Transverse colon (tissue), 4 donors: Measurements from ENCODE around the gene PCDH8. TPM values are rescaled to one million over a fixed set of nuclear protein-coding genes. Genes with fewer than 3 reads are reported as not detected.

ENCODE experiments used
- DNase-seq: peaks from one replicate; pipeline ENCODE4 v3.0.0-alpha.2; 2019
- H3K27ac ChIP-seq, 4 donors: fragments of 200-600 bp; sonication (generic); 2 replicates each; pipeline ENCODE4 v1.5.1; 2016 to 2018; ENCODE audit warnings: inconsistent platforms in 4 of 4
- H3K27me3 ChIP-seq: fragments of 200-600 bp; sonication (generic); 2 replicates; pipeline ENCODE4 v1.5.1; 2017; ENCODE audit warnings: inconsistent platforms
- H3K36me3 ChIP-seq, 4 donors: fragments of 200-600 bp; sonication (generic); 2 replicates each; pipeline ENCODE4 v1.5.1; 2017 to 2019; ENCODE audit warnings: inconsistent platforms in 4 of 4
- H3K4me1 ChIP-seq, 4 donors: fragments of 200-600 bp; sonication (generic); 2 replicates each; pipeline ENCODE4 v1.5.1; 2017 to 2020; ENCODE audit warnings: inconsistent platforms in 4 of 4
- H3K4me3 ChIP-seq, 4 donors: fragments of 200-600 bp; sonication (generic); 1 replicate in 1 of 4; 2 replicates in 3 of 4; pipeline versions ENCODE4 v1.5.1 to v1.6.1; 2017 to 2019; ENCODE audit warnings: inconsistent platforms in 4 of 4
- H3K9me3 ChIP-seq, 2 donors: fragments of 200-600 bp; sonication (generic); 2 replicates each; pipeline ENCODE4 v1.5.1; 2017 to 2019; ENCODE audit warnings: inconsistent platforms in 2 of 2
- EP300 ChIP-seq: sonication (generic); formaldehyde crosslinking; IDR thresholded peaks from one replicate; pipeline ENCODE4 v1.6.1; 2017; ENCODE audit warnings: antibody characterized with exemption, low read depth
- POLR2A ChIP-seq: fragments of 450-650 bp; IDR thresholded peaks from one replicate; pipeline ENCODE4 v1.6.1; 2016; ENCODE audit warnings: antibody characterized with exemption, mild to moderate bottlenecking, moderate library complexity
- POLR2AphosphoS5 ChIP-seq, 3 donors: sonication (generic); formaldehyde crosslinking; IDR thresholded peaks; one replicate each; pipeline ENCODE4 v1.6.1; 2016; ENCODE audit warnings: antibody characterized with exemption in 3 of 3
- WGBS, 2 donors: methylation state at CpG; one replicate each; pipeline ENCODE4 v1.1.5; 2018; ENCODE audit warnings: low coverage in 1 of 2; 5-methylcytosine and 5-hydroxymethylcytosine counted together
- in situ Hi-C, 4 donors: fragments of 200-750 bp; cut with MboI; loops; one replicate each; pipeline versions ENCODE4 v1.15.0 to v1.15.1; 2017; ENCODE audit warnings: low sequenced_read_pairs in 3 of 4, low pct_ligation_motif_present in 1 of 4, low pct_unique_long_range_greater_than_20kb in 1 of 4
- intact Hi-C: fragments of 100-400 bp; cut with DNase I; formaldehyde crosslinking; loops from one replicate; pipeline ENCODE4 v1.15.1; 2023; ENCODE audit warnings: low total_unique reads
- total RNA-seq, 4 donors: library from RNA; depleted of rRNA; stranded (reverse); fragments of >200 nt; gene quantifications; one replicate each; pipeline ENCODE4 v1.1.0, GENCODE V29; 2016
- TF ChIP-seq, protein P1 (sequence below), 5 experiments: fragments of 200-600 bp in 3 of 5; fragments of 450-650 bp in 2 of 5; sonication (generic) in 3 of 5; IDR thresholded peaks; 1 replicate in 2 of 5; 2 replicates in 3 of 5; pipeline ENCODE4 v1.5.1; 2016 to 2017; ENCODE audit warnings: antibody characterized with exemption in 5 of 5, inconsistent platforms in 3 of 5, mild to moderate bottlenecking in 2 of 5, moderate library complexity in 1 of 5

The PCDH8 gene
- total RNA-seq, 4 donors from 2014 or later: 1.9 to 4.9 TPM; not detected in 2

GRCh38 chr13:52864941-52865340 is 16.5 kb upstream of the PCDH8 start:
- H3K36me3 ChIP-seq: no peaks in the 10 kb centered on the region
- no peaks in the 10 kb centered on the region for H3K27me3 ChIP-seq
- DNase-seq: no peak
- no peaks in the 10 kb centered on the region for H3K4me1 ChIP-seq
- TF ChIP-seq POLR2AphosphoS5 (IDR thresholded peaks at IDR 0.05) (no peak), EP300 (no peak), POLR2A (no peak)
- TF ChIP-seq, protein P1, sequence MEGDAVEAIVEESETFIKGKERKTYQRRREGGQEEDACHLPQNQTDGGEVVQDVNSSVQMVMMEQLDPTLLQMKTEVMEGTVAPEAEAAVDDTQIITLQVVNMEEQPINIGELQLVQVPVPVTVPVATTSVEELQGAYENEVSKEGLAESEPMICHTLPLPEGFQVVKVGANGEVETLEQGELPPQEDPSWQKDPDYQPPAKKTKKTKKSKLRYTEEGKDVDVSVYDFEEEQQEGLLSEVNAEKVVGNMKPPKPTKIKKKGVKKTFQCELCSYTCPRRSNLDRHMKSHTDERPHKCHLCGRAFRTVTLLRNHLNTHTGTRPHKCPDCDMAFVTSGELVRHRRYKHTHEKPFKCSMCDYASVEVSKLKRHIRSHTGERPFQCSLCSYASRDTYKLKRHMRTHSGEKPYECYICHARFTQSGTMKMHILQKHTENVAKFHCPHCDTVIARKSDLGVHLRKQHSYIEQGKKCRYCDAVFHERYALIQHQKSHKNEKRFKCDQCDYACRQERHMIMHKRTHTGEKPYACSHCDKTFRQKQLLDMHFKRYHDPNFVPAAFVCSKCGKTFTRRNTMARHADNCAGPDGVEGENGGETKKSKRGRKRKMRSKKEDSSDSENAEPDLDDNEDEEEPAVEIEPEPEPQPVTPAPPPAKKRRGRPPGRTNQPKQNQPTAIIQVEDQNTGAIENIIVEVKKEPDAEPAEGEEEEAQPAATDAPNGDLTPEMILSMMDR (IDR thresholded peaks at IDR 0.05): no peak
- in situ Hi-C loops: no loop called here
- no peaks in the 10 kb centered on the region for H3K9me3 ChIP-seq
- WGBS, 2 donors: 19% methylated on average over 1 of the region's 1 CpG; no CpG with 5 or more reads in 1 of the 2 donors
- H3K4me3 ChIP-seq: no peak overlapping the region
- H3K27ac ChIP-seq: no peak overlapping the region
- intact Hi-C loops: no loop called here

DNA sequence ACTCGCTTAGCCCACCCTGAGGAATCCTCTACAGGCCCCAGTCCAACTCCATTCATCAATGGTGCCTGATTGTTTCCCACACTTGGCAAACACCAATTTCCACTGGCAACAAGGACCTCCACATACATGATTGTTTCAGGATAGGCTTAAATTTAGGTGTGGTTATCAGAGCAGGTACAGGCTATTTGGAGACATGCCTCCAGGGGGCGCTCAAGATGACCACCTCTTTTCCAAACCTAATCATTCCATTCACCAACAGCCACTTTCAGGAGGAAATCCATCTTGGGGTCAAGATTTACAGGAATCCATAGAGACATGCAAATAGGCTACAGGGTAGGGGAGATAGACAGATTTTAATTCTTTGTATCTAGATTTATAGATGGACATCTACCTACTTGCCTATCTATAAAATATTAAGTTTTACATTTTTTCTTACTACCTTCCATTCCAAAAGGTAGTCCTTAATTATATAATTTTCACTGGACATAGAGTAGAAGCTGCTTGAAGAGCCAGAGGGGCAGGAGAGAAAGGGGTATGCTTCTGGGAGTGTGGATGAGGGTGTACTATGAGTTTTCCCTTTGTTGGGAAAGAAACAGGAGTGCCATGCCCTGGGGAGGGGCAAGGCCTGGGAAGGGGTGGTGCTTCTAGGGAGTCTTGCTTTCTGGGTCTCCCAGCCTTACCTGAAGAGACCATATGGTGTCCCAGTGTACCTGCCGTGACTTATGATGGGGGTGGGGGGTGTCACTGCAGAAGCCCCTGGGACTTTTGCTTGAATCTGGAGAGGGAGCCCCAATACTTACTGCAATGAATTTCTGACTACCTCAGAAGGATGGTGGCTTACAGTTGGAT is 14.1 kb upstream of the PCDH8 start:
- Histone ChIP-seq H3K4me3 (no peak overlapping the region), H3K36me3 (no peaks in the 10 kb centered on the region), H3K4me1 (no peaks in the 10 kb centered on the region), H3K27ac (no peak overlapping the region), H3K27me3 (peaks cover 4% of the 10 kb centered on the region), H3K9me3 (no peaks in the 10 kb centered on the region)
- TF ChIP-seq, protein P1 (IDR thresholded peaks at IDR 0.05): peak; percentile 32 to 63 (median 46)
- TF ChIP-seq POLR2A: no peak
- intact Hi-C loops: no loop called here
- in situ Hi-C loops: no loop called here
- WGBS, 2 donors: 39 to 55% methylated on average over 2 to 3 of the region's 3 CpGs
- DNase-seq: peak; percentile 44

GRCh38 chr13:52852444-52852843 is 4.0 kb upstream of the PCDH8 start:
- H3K27ac ChIP-seq: no peak overlapping the region
- no peak for DNase-seq
- intact Hi-C loops: no loop called here
- TF ChIP-seq EP300 (no peak), POLR2AphosphoS5 (IDR thresholded peaks at IDR 0.05) (no peak), POLR2A (no peak)
- TF ChIP-seq, protein P1 (IDR thresholded peaks at IDR 0.05): no peak
- H3K4me3 ChIP-seq: no peak overlapping the region
- peaks cover 65% of the 10 kb centered on the region for H3K27me3 ChIP-seq
- H3K9me3 ChIP-seq: no peaks in the 10 kb centered on the region
- H3K36me3 ChIP-seq: no peaks in the 10 kb centered on the region
- H3K4me1 ChIP-seq: peaks cover 0 to 19% (median 9%) of the 10 kb centered on the region in 4 donors
- in situ Hi-C loops: no loop called here
- 63% methylated on average over 2 of the region's 2 CpGs; no CpG with 5 or more reads in 1 of the 2 donors for WGBS, 2 donors

- in situ Hi-C loops (no loop called here), intact Hi-C loops (no loop called here)
- WGBS, 2 donors: 2 to 4% methylated on average over 5 to 58 of the region's 60 CpGs
- no peaks in the 10 kb centered on the region for H3K9me3 ChIP-seq
- H3K36me3 ChIP-seq: no peaks in the 10 kb centered on the region
- peak overlapping the region; percentile 47 to 68 (median 60) for H3K4me3 ChIP-seq
- TF ChIP-seq EP300 (no peak), POLR2A (no peak), POLR2AphosphoS5 (IDR thresholded peaks at IDR 0.05) (no peak)
- TF ChIP-seq, protein P1 (IDR thresholded peaks at IDR 0.05): no peak
- peaks cover 0 to 23% (median 13%) of the 10 kb centered on the region in 4 donors for H3K4me1 ChIP-seq
- H3K27me3 ChIP-seq: peaks cover 65% of the 10 kb centered on the region
- peak overlapping the region; percentile 43 to 79 (median 59) for H3K27ac ChIP-seq
- peak; percentile 40 for DNase-seq
These were observed 2.9 kb upstream of the PCDH8 start for GRCh38 chr13:52851137-52851962.
